Smooth muscle cell (in vitro differentiated cells): ENCODE data around the gene HACL1. TPM values are rescaled to one million over a fixed set of nuclear protein-coding genes. Genes with fewer than 3 reads are reported as not detected.

Experiments used
- DNase-seq: peaks from one replicate; lab custom pipeline; 2025; ENCODE audit not compliant: unreplicated experiment; lab: John Stamatoyannopoulos, UW
- H2AFZ ChIP-seq: fragments of 200-600 bp; sonication (generic); 2 replicates; pipeline ENCODE4 v1.6.0; 2016; ENCODE audit warnings: antibody characterized with exemption, low read depth, mild to moderate bottlenecking
- H3F3A ChIP-seq: fragments of 200-600 bp; sonication (generic); 2 replicates; pipeline ENCODE4 v1.6.0; 2017; ENCODE audit warnings: antibody characterized with exemption, low read depth
- H3K27ac ChIP-seq: fragments of 200-600 bp; sonication (generic); 2 replicates; pipeline ENCODE4 v1.5.1; 2016; ENCODE audit warnings: low read depth, mild to moderate bottlenecking
- H3K27me3 ChIP-seq: fragments of 200-600 bp; sonication (generic); 2 replicates; pipeline ENCODE4 v1.6.1; 2016; ENCODE audit warnings: low read depth, mild to moderate bottlenecking
- H3K36me3 ChIP-seq: fragments of 200-600 bp; sonication (generic); 2 replicates; pipeline ENCODE4 v1.5.1; 2016; ENCODE audit warnings: low read depth
- H3K4me1 ChIP-seq: fragments of 200-600 bp; sonication (generic); 2 replicates; pipeline ENCODE4 v1.5.1; 2016; ENCODE audit warnings: low read depth
- H3K4me2 ChIP-seq: fragments of 200-600 bp; sonication (generic); 2 replicates; pipeline ENCODE4 v1.6.0; 2016; ENCODE audit warnings: mild to moderate bottlenecking
- H3K4me3 ChIP-seq: fragments of 200-600 bp; sonication (generic); 2 replicates; pipeline ENCODE4 v1.5.1; 2016; ENCODE audit warnings: mild to moderate bottlenecking
- H3K79me2 ChIP-seq: fragments of 200-600 bp; sonication (generic); 2 replicates; pipeline ENCODE4 v1.6.0; 2016; ENCODE audit warnings: low read depth, mild to moderate bottlenecking
- H3K9ac ChIP-seq: fragments of 200-600 bp; sonication (generic); 2 replicates; pipeline ENCODE4 v1.6.0; 2016; ENCODE audit warnings: low read depth
- H3K9me3 ChIP-seq: fragments of 200-600 bp; sonication (generic); replicated peaks from 2 replicates; pipeline ENCODE4 v1.5.1; 2016; ENCODE audit warnings: low read depth
- H4K20me1 ChIP-seq: fragments of 200-600 bp; sonication (generic); 2 replicates; pipeline ENCODE4 v1.6.0; 2016; ENCODE audit warnings: low read depth
- CTCF ChIP-seq: fragments of 200-600 bp; sonication (generic); IDR thresholded peaks from 2 replicates; pipeline ENCODE4 v1.5.1; 2017; ENCODE audit warnings: borderline replicate concordance, mild to moderate bottlenecking, antibody characterized with exemption; ENCODE audit not compliant: insufficient read depth, poor library complexity, severe bottlenecking
- WGBS: methylation state at CpG from one replicate; pipeline ENCODE4 v1.1.7; 2016; ENCODE audit warnings: low lambda C conversion rate; 5-methylcytosine and 5-hydroxymethylcytosine counted together
- polyA plus RNA-seq: library from polyadenylated mRNA; unstranded; fragments of >200 nt; fragmentation: Nextera tagmentation; extraction: Ambion mirVana; gene quantifications from 2 replicates; pipeline ENCODE4 v1.2.1, GENCODE V29; 2016
- total RNA-seq: library from RNA; depleted of rRNA; stranded (reverse); fragments of >200 nt; gene quantifications from 2 replicates; pipeline ENCODE4 v1.2.3, GENCODE V29; 2014

The HACL1 gene
- total and polyA plus RNA-seq, 2 experiments from 2014 or later = 11.8 to 13.0 TPM

DNA sequence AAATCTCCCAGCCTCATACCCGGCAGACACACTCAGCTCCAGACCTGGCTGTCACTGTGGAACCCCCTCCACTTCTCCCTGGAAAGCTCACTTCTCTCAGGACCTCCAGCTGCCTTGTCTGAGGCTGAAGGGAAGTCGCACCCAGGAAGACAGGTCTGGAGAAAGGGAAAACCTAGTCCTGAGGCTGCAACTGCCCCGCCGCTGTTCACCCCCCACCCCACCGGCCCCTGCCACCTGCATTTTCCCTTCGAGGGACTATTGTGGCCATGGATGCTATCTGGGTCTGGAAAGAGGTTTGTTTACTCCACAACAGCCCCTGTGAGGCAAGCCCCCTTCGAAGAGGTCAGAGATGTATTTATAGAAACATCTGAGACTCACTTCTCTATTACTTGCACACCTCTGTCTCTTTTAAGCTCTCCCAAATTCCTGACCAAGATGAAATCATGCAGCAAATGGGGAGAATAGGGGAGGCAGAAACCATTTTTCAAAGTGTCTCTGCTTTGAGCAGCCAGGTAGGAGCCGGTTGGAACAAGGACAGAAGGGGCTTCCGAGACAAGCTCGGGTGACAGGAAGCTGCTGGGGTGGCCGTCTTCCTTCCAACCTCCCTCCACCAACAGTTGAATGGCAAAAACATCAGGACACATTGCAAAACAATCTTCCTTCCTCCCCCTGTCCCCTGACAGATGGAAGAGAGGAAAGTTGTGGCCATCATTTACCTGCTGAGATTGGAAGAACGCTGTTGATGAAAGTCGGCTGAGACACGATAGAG, 80.4 kb downstream of the HACL1 start:
- no peak overlapping the region for H3K27ac ChIP-seq
- no peaks in the 10 kb centered on the region for H3K79me2 ChIP-seq
- no peak overlapping the region for H3K9ac ChIP-seq
- no peak overlapping the region for H3K4me2 ChIP-seq
- no peaks in the 10 kb centered on the region for H3K27me3 ChIP-seq
- no peak for TF ChIP-seq CTCF
- DNase-seq = no peak
- H2AFZ ChIP-seq = no peak overlapping the region
- no peaks in the 10 kb centered on the region for H4K20me1 ChIP-seq
- no peaks in the 10 kb centered on the region for H3K4me1 ChIP-seq
- WGBS = 65% methylated on average over 14 of the region's 14 CpGs
- H3K36me3 ChIP-seq = no peaks in the 10 kb centered on the region
- H3F3A ChIP-seq = no peaks in the 10 kb centered on the region
- no peak overlapping the region for H3K4me3 ChIP-seq
- H3K9me3 ChIP-seq = no peaks in the 10 kb centered on the region

DNA sequence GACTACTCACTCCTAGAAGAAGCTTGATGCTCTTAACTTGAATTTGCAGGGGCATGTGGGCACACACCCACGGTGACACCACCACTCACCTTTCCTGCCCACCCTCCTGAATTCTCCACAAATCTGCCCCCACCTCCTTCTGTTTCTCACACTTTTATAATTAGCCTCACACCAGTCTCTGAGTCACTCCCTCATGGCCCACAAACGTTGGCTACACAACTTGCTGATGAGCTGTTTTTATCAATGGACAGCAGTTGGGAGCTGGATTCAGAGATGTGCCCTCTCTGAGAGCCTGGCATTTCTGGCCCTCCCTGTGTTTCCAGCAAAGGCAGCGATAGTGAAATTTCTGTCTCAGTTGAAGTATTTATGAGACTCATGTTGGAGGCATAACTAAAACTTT, 81.2 kb downstream of the HACL1 start:
- H3K9me3 ChIP-seq = no peaks in the 10 kb centered on the region
- 58% methylated on average over 3 of the region's 3 CpGs for WGBS
- no peaks in the 10 kb centered on the region for H4K20me1 ChIP-seq
- H3K79me2 ChIP-seq = no peaks in the 10 kb centered on the region
- H3K27me3 ChIP-seq = no peaks in the 10 kb centered on the region
- H3F3A ChIP-seq = no peaks in the 10 kb centered on the region
- no peak overlapping the region for H3K9ac ChIP-seq
- no peak overlapping the region for H3K27ac ChIP-seq
- no peaks in the 10 kb centered on the region for H3K4me1 ChIP-seq
- DNase-seq = no peak
- H2AFZ ChIP-seq = no peak overlapping the region
- no peaks in the 10 kb centered on the region for H3K36me3 ChIP-seq
- no peak overlapping the region for H3K4me2 ChIP-seq
- H3K4me3 ChIP-seq = no peak overlapping the region
- no peak for TF ChIP-seq CTCF

DNA sequence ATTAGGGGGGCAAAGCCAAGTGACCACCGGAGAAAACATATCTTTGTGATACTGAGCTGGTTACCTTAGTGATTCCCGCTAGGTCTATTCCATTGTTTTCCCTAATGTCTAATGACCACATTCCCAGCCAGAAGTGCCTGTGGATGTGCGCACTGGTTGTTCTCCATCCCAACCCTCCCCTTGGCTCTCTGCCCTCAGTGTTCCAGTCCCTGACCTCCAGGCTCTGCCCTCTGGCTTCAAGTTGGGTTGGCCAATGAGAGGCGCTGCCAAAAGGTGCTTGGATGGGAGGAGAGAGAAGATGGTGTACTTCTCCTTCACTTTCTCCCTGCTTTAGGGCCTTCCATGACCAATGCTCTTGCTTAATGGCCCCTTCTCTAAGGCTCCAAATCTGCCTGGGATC, 82.3 kb downstream of the HACL1 start:
- no peaks in the 10 kb centered on the region for H3K36me3 ChIP-seq
- no peak overlapping the region for H2AFZ ChIP-seq

More for the DNA sequence above, 82.3 kb downstream of the HACL1 start:
- Histone ChIP-seq H4K20me1 (no peaks in the 10 kb centered on the region), H3K4me2 (no peak overlapping the region), H3K9me3 (no peaks in the 10 kb centered on the region), H3K79me2 (no peaks in the 10 kb centered on the region), H3K9ac (no peak overlapping the region), H3K4me3 (no peak overlapping the region), H3F3A (no peaks in the 10 kb centered on the region), H3K27ac (no peak overlapping the region), H3K4me1 (no peaks in the 10 kb centered on the region), H3K27me3 (no peaks in the 10 kb centered on the region)
- 98% methylated on average over 4 of the region's 4 CpGs for WGBS
- no peak for TF ChIP-seq CTCF
- no peak for DNase-seq
